ENCODE results near the gene WBP2.
"Not testable (repeated sequence)": the region's sequence is repeated elsewhere in the genome, so short reads cannot be mapped to it uniquely, and the experiment has no call there.

WBP2 gene

DNA sequence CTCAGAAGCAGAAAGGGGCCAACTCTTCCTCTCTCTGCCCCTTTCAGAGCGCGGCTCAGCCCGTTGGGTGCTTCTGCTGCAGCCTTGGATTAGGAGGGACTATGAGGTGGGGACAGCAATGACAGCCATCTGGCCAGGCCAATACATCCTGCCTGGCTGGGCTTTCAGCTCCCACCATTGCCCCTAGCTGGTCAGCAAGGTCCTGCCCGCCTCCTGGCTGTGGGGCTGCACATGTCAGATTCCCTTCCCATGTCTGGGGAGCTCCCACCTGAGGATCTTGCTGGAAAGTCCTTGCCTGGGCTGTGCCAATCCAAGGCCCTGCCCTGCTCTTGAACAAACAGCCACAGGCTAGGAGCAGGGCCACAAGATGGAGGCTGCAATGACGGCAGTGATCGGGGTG is 33.3 kb upstream of the WBP2 start:
- no peak for DNase-seq

DNA sequence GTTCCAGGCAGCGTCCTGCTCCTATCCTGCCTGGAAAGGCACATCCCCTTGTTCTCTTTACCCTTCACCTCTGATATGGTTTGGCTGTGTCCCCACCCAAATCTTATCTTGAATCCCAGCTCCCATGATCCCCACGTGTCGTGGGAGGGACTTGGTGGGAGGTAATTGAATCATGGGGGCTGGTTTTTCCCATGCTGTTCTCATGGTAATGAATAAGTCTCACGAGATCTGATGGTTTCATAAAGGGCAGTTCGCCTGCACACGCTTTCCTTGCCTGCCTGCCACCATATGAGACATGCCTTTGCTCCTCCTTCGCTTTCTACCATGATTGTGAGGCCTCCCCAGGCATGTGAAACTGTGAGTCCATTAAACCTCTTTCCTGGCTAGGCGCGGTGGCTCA is 30.7 kb upstream of the WBP2 start:
- not testable (repeated sequence) for DNase-seq

DNA sequence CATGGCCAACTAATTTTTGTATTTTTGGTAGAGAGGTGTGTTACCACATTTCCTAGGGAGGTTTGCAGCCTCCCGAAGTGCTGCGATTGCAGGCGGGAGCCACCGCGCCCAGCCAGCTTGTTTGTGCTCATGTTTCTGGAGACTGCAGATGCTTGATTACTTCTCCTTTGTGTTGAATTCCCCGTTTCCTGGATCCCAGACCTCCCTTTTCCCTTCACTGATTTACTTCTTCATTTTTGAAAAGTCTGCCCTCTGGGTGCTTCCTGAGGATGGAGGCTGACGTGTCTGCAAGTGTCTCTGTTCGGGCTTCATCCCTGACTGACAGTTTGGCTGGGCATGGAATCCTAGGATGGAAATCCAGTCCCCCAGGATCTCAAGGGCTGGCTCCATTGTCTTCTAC is 30.3 kb upstream of the WBP2 start:
- DNase-seq, result no peak

DNA sequence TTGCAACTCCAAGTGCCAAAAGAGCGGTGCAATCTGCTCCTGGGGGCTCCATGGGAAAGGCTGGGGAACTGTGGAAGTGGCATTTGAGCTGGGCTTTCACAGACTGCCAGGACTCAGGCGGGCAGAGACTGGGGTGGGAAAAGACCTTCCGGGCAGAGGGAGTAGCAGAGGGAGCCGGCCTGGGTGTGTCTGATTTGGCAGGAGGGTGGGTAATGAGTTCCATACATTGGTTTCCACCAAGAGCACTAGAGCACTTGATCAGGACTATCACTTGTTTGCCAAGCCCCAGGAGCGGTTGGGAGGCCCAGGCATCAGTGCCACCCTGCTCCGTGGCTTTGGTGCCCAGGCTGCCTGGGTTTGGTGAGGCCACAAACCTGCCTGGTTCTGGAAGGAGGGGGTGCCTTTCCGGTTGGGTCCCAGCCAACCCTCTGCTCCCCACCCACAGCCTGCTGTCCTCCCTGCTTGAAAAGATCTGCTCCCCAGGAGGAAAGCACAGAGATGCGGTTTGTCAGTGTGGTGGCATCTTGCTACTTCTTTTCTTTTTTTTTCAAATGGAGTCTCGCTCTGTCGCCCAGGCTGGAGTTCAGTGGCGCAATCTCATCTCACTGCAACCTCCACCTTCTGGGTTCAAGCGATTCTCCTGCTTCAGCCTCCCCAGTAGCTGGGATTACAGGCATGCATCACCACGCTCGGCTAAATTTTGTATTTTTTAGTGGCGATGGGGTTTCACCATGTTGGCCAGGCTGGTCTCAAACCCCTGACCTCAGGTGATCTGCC is 26.7 kb upstream of the WBP2 start:
- peak; percentile 45 for DNase-seq

DNA sequence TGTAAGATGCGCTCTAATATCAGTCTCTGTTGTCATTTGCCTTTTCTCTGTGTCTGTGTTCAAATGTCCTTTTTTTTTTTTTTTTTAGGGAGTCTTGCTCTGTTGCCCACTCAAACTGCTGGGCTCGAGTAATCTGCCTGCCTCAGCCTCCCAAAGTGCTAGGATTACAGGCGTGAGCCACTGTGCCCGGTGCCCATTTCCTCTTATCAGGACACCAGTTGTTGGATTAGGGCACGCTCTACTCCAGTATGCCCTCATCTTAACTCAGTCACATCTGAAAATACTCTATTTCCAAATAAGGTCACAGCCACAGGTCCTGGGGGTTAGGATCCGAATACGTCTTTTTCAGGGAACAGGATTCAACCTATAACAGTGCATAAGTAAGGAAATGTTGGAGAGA is 25.1 kb upstream of the WBP2 start:
- DNase-seq, result no peak

DNA sequence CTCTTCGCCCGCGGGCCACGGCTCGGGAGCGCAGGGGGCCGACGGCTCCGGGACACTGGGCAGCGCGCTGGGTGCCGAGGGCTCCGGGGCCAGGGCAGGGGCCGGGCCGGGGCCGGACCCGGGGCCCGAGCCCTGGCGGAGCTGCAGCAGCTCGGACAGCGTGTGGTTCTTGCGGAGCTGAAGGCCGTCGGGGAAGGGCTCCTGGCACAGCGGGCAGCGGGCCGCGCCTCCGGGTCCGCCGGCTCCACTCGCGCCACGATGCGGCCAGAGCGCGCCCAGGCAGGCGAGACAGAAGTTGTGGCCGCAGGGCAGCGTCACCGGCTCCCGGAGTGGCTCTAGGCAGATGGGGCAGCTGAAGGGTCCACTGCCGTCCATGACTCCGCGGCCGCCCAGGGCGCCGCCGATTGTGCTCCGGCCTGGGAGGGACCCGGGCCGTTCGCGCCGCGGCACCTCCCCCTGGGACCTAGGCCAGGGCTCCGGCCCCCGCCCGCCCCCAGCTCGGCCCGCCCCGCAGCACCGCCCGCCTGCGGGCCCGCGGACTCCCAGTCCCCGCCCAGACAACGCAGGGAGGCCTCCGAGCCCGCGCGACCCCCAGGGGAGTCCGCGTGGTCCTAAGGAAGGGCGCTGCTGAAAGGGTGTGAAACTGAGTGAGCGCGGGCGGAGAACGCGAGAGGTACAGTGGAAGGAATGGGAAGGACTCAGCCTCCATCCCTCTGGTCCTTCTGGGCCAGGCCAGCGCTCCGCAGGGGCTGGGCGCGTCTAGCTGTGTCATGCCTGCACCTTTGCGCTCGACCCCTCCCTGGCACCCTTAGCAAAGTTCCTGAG is 23.3 kb upstream of the WBP2 start, which contains the start of gene TRIM47:
Gene TRIM47 (minus strand): TSS at position 408 of the 825 bp plus-strand sequence. CDS start 33 bp downstream, at position 375.
- no peak for DNase-seq

DNA sequence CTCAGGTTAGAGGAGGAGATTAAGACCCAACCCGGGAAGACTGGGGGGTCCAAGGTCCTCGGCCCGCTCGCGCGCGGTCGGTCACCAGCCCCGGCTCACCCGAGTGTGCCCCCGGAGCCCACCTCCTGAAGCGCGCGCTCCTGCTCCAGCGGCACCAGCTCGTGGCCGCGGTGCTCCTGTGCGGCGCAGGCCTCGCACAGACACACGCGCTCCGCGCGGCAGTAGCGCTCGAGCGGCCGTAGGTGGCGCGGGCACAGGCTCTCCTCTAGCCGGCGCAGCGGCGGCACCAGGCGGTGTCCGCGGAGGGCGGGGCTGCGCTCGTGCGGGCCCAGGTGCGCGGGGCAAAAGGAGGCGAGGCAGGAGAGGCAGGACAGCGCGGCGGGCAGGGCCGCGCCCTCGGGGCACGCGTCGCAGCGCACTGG is 22.6 kb upstream of the WBP2 start:
- peak; percentile 75 for DNase-seq

DNA sequence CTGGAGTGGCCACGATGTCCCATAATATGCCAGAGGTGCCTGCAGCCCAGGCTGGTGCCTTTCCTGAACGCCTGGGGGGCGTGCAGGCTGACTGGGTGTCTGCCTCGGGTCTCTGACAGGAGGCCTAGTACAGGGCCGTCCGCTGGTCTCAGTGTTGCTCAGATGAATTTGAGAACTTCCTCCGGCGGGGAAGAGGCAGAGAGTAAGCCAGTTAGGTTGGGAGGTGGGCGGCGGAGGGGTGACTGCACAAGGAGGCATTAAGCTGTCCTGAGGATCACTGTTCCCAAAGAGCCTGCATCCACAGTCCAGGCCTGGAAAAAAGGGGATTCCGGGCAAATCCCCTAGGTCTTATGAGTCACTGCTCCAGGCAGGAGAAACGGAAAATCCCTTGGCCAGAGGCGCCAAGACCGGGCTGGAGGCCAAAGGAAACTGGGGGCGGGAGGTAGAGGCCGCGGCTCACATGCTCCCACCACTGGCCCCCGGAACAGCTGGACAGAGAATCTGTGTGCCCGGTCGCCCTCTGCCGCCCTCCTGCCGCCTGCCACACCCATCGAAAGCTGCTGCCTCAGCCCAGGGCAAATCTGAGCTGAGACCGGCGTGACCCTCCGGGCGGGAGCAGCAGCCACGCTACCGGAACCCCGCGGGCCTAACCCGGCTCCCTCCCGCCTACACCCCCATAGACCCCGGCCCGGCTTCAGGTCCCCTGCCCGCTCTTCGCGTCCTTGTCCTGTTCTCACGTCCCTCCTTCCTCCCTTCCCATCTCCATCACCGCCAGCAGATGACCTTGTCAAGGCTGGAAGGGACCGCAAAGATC is 22.0 kb upstream of the WBP2 start:
- DNase-seq, result no peak

DNA sequence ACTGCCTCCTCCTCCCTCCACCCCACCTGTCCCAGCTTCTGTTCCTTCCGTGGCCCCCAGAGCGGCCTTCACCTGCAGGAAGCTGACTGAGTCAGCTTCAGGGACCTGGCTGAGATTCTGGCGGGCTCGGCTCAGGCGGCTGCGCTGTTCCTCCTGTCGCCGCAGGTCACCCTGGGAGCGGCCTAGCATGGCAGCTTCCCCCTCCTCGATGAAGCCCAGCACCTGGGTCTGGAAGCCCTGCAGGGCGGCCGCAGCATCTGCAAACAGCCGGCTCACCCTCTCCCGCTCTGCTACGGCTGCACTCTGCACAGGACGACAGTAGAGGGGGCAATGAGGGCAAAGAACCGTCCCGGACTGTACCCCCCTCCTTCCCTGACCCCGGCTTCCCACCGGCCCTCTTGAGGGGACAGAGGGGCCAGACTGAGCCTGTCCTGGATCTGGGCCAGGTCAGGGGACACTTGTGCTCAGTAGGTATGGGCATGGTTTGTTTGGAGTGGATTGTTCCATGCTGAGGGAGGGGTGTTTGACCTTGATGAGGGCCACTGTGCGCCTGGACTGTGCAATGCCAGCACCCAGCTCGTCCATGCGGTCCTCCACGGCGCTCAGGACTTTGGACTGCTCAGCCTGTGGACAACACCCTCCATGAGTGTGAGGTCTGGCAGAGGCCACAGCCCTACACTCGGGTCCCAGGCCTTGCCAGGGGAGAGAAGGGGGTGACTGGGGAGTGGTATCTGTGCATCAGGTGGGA is 21.2 kb upstream of the WBP2 start:
- peak; percentile 83 for DNase-seq

DNA sequence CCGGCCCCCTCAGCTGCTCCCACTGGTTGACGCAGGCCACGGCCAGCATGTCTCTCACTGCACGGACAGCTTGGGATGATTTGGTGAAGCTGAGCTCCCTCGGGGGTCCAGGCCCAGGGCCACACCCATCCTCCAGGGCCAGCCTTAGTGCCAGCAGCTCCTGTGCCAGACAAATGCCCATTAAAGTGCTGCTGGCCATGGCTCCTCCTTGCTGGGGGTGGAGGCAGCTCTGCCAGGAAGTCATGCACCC is 20.7 kb upstream of the WBP2 start:
- no peak for DNase-seq

DNA sequence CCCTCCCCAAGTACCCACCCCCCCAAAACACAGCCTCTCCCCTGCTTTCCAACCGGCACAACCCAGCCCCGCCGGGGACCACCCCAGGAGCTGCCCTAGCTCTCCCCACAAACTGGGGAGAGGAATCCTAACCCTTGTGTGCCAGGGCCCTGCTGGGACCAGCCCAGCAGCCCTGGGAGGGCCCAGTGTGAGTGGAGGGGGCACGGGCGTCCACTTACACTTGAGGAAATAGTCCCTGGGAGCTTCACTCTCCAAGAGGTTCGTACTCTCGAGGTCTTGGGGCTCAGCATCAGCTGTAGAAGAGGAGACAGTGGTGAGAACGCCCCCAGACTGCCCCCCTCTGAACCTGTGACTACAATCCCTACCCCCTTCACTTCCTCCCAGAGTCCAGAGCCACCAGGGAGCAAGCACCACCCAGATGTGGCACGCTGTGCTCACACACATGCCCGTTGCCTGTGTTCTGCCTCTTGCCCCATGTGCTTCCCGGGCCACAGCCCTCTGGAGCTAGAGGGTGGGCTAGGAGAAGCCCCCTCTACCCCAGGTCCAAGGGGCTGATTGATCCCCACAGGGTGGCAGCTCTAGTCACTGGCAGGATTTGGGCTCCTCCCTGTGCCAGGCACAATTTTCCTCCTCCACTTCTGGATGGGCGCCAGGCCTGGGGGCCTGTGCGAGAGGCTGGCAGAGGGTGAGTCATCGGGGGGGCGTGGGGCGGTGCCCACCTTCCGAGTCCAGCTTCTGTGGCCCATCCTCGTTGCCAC is 20.2 kb upstream of the WBP2 start:
- no peak for DNase-seq

DNA sequence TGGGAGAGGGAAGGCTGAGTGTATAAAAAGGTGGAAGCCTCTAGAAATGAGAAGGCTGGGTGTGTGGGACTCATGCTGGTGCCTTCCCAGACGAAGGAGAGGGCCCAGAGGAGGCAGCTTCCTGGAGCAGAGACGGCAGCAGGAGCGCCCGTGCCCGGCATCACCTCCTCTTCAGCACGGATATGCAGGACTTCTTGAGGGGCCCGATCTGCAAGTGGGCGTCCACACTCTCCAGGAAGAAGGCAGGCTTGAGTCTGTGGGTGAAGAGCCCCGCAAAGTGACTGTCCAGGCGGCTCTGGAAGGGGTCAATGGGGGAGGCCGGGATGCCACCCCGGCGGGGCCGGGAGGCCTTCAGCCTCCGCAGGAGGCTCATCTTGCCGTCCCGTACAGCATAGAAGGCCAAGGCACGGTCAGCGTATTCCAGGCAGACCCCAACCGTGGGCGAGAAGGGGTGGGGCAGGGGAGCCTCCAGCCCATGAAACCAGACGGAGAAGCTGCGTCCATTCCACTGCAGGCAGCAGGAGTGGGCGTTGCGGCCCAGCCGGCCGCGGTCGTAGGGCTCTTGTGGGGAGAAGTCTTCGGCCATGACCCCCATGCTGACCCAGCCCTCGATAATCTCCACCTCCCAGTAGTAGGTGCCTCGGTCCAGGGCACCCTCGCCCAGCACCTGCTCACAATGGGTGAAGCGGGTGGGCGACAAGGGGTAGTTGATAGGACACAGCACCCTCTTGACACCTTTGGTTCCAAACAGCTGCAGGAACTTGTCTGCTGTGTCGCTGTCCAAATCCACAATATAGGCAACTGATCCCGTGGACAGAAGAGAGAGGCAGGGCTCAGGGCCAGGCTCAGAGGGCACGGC is 19.4 kb upstream of the WBP2 start:
- DNase-seq, result no peak

DNA sequence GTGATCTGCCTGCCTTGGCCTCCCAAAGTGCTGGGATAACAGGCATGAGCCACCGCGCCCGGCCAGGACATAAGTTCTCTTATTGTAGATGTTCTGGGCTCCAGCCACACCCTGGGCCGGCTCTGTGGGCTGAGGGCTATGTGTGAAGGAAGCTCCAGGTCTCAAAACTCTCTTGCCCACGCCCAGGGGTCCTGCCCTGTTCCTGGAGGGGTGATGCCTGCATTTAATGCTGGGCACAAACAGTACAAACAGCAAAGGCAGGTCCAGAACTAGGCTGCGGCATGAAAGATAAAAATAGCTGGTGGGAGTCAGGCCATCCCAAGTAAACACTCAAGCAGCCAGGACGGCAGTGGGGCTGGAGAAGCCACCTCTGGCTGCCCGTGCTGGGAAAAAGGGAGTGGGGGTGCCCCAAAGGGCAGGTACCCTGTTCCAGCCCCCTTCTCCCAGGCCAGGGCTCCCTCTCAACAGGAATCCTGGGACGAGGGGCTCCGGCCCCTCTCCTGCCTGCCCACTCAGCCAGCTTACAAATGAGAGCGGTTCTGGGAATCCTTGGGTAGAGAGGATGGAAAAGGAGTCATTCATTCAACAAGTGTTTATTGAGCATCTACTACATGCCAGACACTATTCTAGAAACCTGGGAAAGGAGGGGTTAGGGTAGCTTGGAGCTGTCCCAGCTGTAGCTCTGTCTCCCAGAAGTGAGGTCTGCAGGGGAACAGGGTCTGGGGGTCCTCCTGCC is 18.6 kb upstream of the WBP2 start:
- DNase-seq, result no peak

DNA sequence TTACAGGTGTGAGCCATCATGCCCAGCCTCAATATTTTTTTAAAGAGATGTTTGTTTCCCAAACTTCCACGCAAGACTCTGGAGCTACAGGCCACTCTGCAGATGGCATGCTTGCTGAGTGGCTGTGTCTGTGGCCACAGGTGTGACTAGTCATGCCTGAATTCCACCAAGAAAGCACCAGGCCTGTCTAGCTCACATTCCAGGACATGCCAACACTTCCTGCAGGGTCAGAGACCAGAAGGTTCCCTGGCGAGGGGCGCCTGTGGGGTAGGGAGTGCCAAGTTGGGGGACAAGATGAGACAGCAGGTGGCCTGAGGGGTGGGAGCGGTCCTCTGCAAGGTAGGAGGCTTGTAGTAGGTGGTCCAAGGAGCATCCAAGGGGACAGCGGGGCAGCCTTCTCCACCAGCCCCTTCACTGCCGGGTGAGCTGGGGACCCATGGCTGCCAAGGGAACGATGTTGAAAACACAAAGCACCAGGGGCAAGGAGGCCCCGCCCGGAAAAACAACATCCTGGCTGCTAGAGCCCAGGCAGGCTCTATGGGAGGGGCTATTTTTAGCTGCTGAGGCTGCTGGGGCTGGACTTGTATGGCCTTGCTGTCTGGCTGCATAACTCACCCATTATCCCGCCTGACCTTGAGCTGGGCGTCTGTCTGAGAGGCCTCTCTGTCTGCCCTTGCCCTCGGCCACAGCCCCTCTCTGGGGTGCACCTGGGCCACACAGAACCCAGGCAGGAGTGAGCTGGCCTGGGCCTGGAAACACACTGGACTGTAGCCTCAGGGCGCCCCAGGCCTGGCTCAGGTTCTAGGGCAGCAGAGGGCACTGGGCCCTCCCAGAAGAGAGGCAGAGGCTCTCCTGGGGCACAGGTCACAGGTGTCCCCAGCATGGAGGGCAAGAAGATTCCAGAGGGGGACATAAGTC is 17.6 kb upstream of the WBP2 start:
- DNase-seq, result peak; percentile 78

DNA sequence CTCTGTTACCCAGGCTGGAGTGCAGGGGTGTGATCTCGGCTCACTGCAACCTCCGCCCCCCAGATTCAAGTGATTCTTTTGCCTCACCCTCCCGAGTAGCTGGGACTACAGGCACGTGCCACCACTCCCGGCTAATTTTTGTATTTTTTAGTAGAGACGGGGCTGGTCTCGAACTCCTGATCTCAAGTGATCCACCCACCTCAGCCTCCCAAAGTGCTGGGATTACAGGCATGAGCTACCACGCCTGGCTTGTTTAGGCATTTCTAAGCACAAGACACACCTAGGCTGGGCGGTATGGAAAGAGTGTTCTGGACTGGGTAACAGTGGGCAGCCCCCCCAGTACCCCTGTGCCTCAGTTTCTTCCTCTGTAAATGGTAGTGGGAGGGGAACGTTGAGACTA is 15.1 kb upstream of the WBP2 start:
- not testable (repeated sequence) for DNase-seq

DNA sequence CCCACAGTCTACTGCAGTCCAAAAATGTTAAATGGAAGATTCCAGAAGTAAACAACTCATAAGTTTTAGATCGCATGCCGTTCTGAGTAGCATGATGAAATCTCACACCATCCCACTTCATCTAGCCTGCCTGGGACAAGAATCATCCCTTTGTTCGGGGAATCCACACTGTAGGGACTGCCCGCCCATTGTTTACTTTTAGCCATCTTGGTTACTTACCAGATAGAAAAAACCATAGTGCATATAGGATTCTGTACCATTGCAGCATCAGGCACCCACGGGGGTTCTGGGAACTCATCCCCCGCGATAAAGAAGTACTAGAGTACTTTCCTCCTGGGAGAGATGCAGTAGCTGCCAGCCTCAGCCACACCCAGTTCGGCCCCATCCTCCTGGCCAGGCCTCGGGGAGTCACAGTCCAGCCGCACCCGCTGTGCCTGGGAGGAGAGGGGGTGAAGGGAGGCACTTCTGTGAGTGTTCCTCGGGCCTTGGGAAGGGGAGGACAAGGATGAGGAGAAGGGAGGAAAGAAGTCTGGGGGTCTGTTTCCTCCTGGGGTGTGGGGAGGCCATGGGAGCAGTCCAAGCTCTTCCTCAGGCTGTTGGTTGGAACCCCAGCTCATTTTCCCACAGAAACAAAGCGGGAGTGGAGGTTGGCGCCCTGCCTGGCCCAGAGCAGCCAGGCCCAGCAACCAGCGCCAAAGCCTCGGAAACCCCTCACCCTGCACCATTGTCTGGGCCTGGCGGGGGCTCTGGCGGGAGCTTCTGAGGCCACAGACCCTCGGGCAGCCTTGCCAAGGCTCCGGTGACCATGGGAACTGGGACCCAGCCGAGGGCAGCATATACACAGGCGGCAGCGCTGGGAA is 14.4 kb upstream of the WBP2 start:
- no peak for DNase-seq

DNA sequence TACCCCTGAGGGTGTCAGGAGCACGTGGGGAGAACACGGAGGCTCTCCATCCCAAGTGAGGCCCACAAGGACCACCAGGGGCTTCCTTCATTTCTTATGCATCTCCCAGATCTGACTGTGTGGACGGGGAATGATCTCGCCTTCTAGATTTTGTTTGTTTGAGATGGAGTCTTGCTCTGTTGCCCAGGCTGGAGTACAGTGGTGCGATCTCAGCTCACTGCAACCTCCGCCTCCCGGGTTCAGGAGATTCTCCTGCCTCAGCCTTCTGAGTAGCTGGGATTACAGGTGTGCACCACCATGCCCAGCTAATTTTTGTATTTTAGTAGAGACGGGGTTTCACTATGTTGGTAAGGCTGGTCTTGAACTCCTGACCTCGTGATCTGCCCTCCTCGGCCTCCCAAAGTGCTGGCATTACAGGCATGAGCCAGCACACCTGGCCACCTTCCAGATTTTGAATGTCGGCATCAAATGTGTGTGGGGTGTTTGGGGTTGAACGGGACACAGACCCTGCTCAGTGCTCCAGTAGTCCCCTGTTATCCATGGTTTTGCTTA is 13.7 kb upstream of the WBP2 start:
- DNase-seq, result not testable (repeated sequence)

Data from CD4-positive, alpha-beta T cell treated with Interleukin-21 for 1 hour (primary cell).